ES-I3 (cell line): ENCODE measurements around the gene FBN1.

Experiments used
- H3K36me3 ChIP-seq: 2 replicates; pipeline ENCODE4 v1.6.1; 2013; ENCODE audit warnings: mild to moderate bottlenecking, low read length, control low read depth, moderate library complexity; ENCODE audit not compliant: insufficient read depth
- H3K4me1 ChIP-seq: 2 replicates; pipeline ENCODE4 v1.6.1; 2013; ENCODE audit warnings: mild to moderate bottlenecking, control low read depth, low read length; ENCODE audit not compliant: insufficient read depth
- H3K9ac ChIP-seq: 2 replicates; pipeline ENCODE4 v1.6.1; 2013; ENCODE audit warnings: low read depth, mild to moderate bottlenecking, low read length, moderate library complexity
- H3K9me3 ChIP-seq: 2 replicates; pipeline ENCODE4 v1.6.1; 2013; ENCODE audit warnings: mild to moderate bottlenecking, low read length, moderate library complexity; ENCODE audit not compliant: control insufficient read depth, insufficient read depth

FBN1 gene

GRCh38 chr15:48469681-48470080 is 175.8 kb downstream of the FBN1 start:
- H3K9me3 ChIP-seq, result no peaks in the 10 kb centered on the region
- no peaks in the 10 kb centered on the region; the same call in none of the 2 replicates for H3K36me3 ChIP-seq
- no peak overlapping the region for H3K9ac ChIP-seq

GRCh38 chr15:48469271-48469670 is 176.2 kb downstream of the FBN1 start:
- Histone ChIP-seq H3K36me3 (no peaks in the 10 kb centered on the region; the same call in none of the 2 replicates), H3K9me3 (no peaks in the 10 kb centered on the region), H3K9ac (no peak overlapping the region), H3K4me1 (peaks cover 6% of the 10 kb centered on the region; the same call in 1 of the 2 replicates)

More at GRCh38 chr15:48469681-48470080, 175.8 kb downstream of the FBN1 start:
- peaks cover 6% of the 10 kb centered on the region; the same call in 1 of the 2 replicates for H3K4me1 ChIP-seq

- Histone ChIP-seq H3K9ac (no peak overlapping the region), H3K4me1 (peaks cover 6% of the 10 kb centered on the region; the same call in 1 of the 2 replicates), H3K9me3 (no peaks in the 10 kb centered on the region), H3K36me3 (no peaks in the 10 kb centered on the region; the same call in 1 of the 2 replicates)
Observed at GRCh38 chr15:48467801-48468200, 177.7 kb downstream of the FBN1 start.

GRCh38 chr15:48466820-48467219 is 178.7 kb downstream of the FBN1 start:
- Histone ChIP-seq H3K9me3 (no peaks in the 10 kb centered on the region), H3K4me1 (peaks cover 3% of the 10 kb centered on the region; the same call in 1 of the 2 replicates), H3K36me3 (no peaks in the 10 kb centered on the region; the same call in 1 of the 2 replicates), H3K9ac (no peak overlapping the region)

GRCh38 chr15:48466079-48466478 is 179.4 kb downstream of the FBN1 start:
- no peaks in the 10 kb centered on the region for H3K9me3 ChIP-seq
- peaks cover 3% of the 10 kb centered on the region; the same call in 1 of the 2 replicates for H3K4me1 ChIP-seq
- H3K9ac ChIP-seq, result no peak overlapping the region
- no peaks in the 10 kb centered on the region; the same call in 1 of the 2 replicates for H3K36me3 ChIP-seq

- Histone ChIP-seq H3K9ac (no peak overlapping the region), H3K4me1 (peaks cover 3% of the 10 kb centered on the region; the same call in 1 of the 2 replicates), H3K9me3 (no peaks in the 10 kb centered on the region), H3K36me3 (no peaks in the 10 kb centered on the region; the same call in 1 of the 2 replicates)
Observed at GRCh38 chr15:48465410-48465809, 180.1 kb downstream of the FBN1 start.

GRCh38 chr15:48463366-48463880 is 182.1 kb downstream of the FBN1 start:
- no peaks in the 10 kb centered on the region for H3K9me3 ChIP-seq
- no peaks in the 10 kb centered on the region; the same call in 1 of the 2 replicates for H3K36me3 ChIP-seq
- H3K9ac ChIP-seq, result no peak overlapping the region
- peaks cover 3% of the 10 kb centered on the region; the same call in 1 of the 2 replicates for H3K4me1 ChIP-seq

- Histone ChIP-seq H3K9me3 (no peaks in the 10 kb centered on the region), H3K4me1 (no peaks in the 10 kb centered on the region), H3K36me3 (no peaks in the 10 kb centered on the region; the same call in 1 of the 2 replicates), H3K9ac (no peak overlapping the region)
Observed at GRCh38 chr15:48462688-48463087, 182.8 kb downstream of the FBN1 start.

- Histone ChIP-seq H3K36me3 (no peaks in the 10 kb centered on the region), H3K4me1 (no peaks in the 10 kb centered on the region), H3K9me3 (no peaks in the 10 kb centered on the region), H3K9ac (no peak overlapping the region)
Observed at GRCh38 chr15:48459571-48460442, 185.7 kb downstream of the FBN1 start.

- no peaks in the 10 kb centered on the region for H3K9me3 ChIP-seq
- no peak overlapping the region for H3K9ac ChIP-seq
- H3K4me1 ChIP-seq, result no peaks in the 10 kb centered on the region
- no peaks in the 10 kb centered on the region for H3K36me3 ChIP-seq
Observed at GRCh38 chr15:48458876-48459275, 186.6 kb downstream of the FBN1 start.

- Histone ChIP-seq H3K9me3 (no peaks in the 10 kb centered on the region), H3K36me3 (no peaks in the 10 kb centered on the region)
Observed at GRCh38 chr15:48456134-48456533, 189.4 kb downstream of the FBN1 start.

GRCh38 chr15:48451736-48452135 is 193.8 kb downstream of the FBN1 start:
- Histone ChIP-seq H3K36me3 (no peaks in the 10 kb centered on the region), H3K4me1 (no peaks in the 10 kb centered on the region)

More at GRCh38 chr15:48456134-48456533, 189.4 kb downstream of the FBN1 start:
- no peak overlapping the region for H3K9ac ChIP-seq
- no peaks in the 10 kb centered on the region for H3K4me1 ChIP-seq

GRCh38 chr15:48451241-48451640 is 194.3 kb downstream of the FBN1 start:
- no peaks in the 10 kb centered on the region for H3K36me3 ChIP-seq
- no peaks in the 10 kb centered on the region for H3K9me3 ChIP-seq
- no peaks in the 10 kb centered on the region for H3K4me1 ChIP-seq
- H3K9ac ChIP-seq, result no peak overlapping the region

More at GRCh38 chr15:48451736-48452135, 193.8 kb downstream of the FBN1 start:
- Histone ChIP-seq H3K9ac (no peak overlapping the region), H3K9me3 (no peaks in the 10 kb centered on the region)

GRCh38 chr15:48449734-48450133 is 195.8 kb downstream of the FBN1 start:
- H3K4me1 ChIP-seq, result no peaks in the 10 kb centered on the region
- H3K9ac ChIP-seq, result no peak overlapping the region
- H3K36me3 ChIP-seq, result no peaks in the 10 kb centered on the region
- no peaks in the 10 kb centered on the region for H3K9me3 ChIP-seq
